SH-SY5Y (cell line): ENCODE results near the gene SLC22A15.

Source experiments
- GATA2 ChIP-seq: IDR thresholded peaks from 2 replicates; pipeline ENCODE4 v1.6.1; 2011; ENCODE audit warnings: mild to moderate bottlenecking, low read depth, low read length
- GATA3 ChIP-seq: IDR thresholded peaks from 2 replicates; pipeline ENCODE4 v1.6.1; 2011; ENCODE audit warnings: low read depth, mild to moderate bottlenecking, low read length, moderate library complexity

DNA sequence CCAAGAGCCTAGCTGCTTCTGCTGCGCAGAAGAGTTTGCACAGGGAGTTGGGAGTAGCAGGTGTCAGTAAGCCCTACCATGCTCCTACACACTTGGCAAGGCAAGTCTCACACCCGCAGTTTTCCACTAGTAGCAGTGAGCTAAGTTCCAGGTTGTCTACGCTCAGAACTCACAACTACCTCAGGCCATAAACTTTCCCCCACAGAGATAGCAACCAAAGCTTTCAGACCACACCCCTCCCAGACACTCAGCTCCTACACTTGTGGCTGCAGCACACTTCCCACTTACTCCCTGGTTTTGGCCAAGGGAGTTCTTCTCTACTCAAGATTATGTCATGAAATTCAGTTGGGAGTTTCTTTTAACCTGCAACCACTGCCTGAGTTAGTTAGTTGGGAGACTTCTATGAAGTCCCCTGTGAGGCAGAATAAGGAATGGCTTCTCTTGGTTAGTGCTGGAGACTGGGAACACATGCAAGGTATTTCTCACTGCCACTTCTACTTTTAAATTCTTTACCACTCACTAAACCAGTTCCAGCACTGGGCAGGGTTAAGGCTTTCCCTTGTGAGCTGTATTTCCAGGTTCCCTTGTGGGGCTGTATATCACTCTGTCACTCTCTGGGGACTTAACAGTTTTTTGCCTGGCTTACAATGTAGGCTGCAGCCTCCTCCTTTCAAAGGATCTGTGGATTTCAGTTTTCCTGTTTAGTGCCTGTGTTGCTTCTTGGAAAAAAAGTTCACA, 116.6 kb downstream of the SLC22A15 start:
- TF ChIP-seq GATA2 (no peak), GATA3 (no peak)
